Cardiac ventricle fibroblast (primary cell): ENCODE data around the gene HNRNPR. TPM values are rescaled to one million over a fixed set of nuclear protein-coding genes. Genes with fewer than 3 reads are reported as not detected.

Source experiments
- total RNA-seq: library from RNA; depleted of rRNA; stranded (reverse); fragments of >200 nt; gene quantifications from 2 replicates; pipeline ENCODE4 v1.2.3, GENCODE V29; 2015

Gene HNRNPR
- total RNA-seq = 62.5 and 62.8 TPM in 2 replicates

GRCh38 chr1:23344111-23344986 lies at the start of gene HNRNPR:
Gene HNRNPR (minus strand): TSS chr1:23344284. CDS start chr1:23341008, 3,276 bp downstream.

GRCh38 chr1:23369335-23370013 lies 25.4 kb upstream of the HNRNPR start, which contains the start of gene ZNF436:
Gene ZNF436 (minus strand): TSS chr1:23369836. CDS start chr1:23368005, 1,831 bp downstream.

Other genes with a start within 250 kb of the HNRNPR start
- gene LUZP1, start 175.4 kb downstream of the HNRNPR start, total RNA-seq = 18.7 and 19.8 TPM in 2 replicates
- gene HTR1D, start 126.8 kb downstream of the HNRNPR start, total RNA-seq = not detected in 2 replicates
- gene ZNF436, start 25.6 kb upstream of the HNRNPR start, total RNA-seq = 31.8 and 32.6 TPM in 2 replicates
- 4.1 and 6.0 TPM in 2 replicates for gene TCEA3, start 80.5 kb upstream of the HNRNPR start, total RNA-seq
- gene ASAP3, start 139.9 kb upstream of the HNRNPR start, total RNA-seq = 51.4 and 52.9 TPM in 2 replicates
- 0.06 and 0.15 TPM in 2 replicates for gene E2F2, start 186.9 kb upstream of the HNRNPR start, total RNA-seq
- gene ID3, start 215.2 kb upstream of the HNRNPR start, total RNA-seq = 148 and 174 TPM in 2 replicates